GM23338 (cell line): ENCODE results near the gene SLC25A47.

Experiments
- ZNF331 ChIP-seq: fragments of 250-450 bp; sonication (Bioruptor Pico); IDR thresholded peaks from 2 replicates; pipeline ENCODE4 v1.5.0; 2020; ENCODE audit warnings: low read depth, mild to moderate bottlenecking, moderate library complexity
- TF ChIP-seq, protein P1 (sequence below), 2 experiments: fragments of 200-600 bp in 1 of 2; sonication (generic) in 1 of 2; conservative IDR thresholded peaks; 2 replicates each; pipeline versions ENCODE4 v1.5.1 to v1.6.1; 2016 to 2017; ENCODE audit warnings: antibody characterized with exemption in 2 of 2, low read depth in 2 of 2, mild to moderate bottlenecking in 2 of 2, moderate library complexity in 1 of 2

GRCh38 chr14:100328495-100329163 is 5.5 kb downstream of the SLC25A47 start:
- TF ChIP-seq ZNF331: no peak
- TF ChIP-seq, protein P1, sequence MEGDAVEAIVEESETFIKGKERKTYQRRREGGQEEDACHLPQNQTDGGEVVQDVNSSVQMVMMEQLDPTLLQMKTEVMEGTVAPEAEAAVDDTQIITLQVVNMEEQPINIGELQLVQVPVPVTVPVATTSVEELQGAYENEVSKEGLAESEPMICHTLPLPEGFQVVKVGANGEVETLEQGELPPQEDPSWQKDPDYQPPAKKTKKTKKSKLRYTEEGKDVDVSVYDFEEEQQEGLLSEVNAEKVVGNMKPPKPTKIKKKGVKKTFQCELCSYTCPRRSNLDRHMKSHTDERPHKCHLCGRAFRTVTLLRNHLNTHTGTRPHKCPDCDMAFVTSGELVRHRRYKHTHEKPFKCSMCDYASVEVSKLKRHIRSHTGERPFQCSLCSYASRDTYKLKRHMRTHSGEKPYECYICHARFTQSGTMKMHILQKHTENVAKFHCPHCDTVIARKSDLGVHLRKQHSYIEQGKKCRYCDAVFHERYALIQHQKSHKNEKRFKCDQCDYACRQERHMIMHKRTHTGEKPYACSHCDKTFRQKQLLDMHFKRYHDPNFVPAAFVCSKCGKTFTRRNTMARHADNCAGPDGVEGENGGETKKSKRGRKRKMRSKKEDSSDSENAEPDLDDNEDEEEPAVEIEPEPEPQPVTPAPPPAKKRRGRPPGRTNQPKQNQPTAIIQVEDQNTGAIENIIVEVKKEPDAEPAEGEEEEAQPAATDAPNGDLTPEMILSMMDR (conservative IDR thresholded peaks at IDR 0.05; ENCODE audit: low read depth in 2 of 2): no peak
